ENCODE data around the gene COL23A1. TPM values are rescaled to one million over a fixed set of nuclear protein-coding genes. Genes with fewer than 3 reads are reported as not detected.

The COL23A1 gene
- total and polyA plus RNA-seq, 2 donors (not counting 1 experiment from before 2014, with no cell fraction given), result 0.20 TPM; not detected in 1

DNA sequence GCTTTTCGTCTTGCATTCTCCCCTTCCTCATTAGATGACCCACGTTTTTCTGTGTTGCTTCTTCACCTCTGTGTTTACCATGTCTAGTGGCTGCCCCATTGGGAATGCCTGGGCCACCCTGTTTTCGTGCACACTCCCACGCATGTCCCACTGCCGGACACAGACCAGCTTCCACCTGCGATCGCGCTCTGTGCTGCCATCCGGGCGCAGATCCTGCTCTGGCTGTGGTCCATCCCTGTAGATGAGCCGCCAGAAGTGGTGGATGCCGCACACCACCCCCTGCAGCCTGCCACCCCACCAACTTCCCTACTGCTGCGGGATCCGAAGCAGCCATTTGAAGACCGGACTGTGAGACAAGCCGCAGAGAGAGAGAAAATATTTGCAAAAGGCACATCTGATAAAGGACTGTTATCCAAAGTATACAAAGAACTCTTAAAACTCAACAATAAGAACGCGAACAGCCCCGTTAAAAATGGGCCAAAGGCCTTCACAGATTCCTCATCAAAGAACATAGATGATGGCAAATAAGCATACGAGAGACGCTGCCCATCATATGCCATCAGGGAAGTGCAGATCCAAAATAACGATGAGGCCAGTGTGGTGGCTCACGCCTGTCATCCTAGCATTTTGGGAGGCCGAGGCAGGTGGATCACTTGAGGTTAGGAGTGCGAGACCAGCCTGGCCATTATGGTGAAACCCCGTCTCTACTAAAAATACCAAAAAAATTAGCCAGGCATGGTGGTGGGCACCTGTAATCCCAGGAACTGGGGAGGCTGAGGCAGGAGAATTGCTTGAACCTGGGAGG lies 163.7 kb downstream of the COL23A1 start:
- H3K4me3 Mint-ChIP-seq, result no peak overlapping the region

DNA sequence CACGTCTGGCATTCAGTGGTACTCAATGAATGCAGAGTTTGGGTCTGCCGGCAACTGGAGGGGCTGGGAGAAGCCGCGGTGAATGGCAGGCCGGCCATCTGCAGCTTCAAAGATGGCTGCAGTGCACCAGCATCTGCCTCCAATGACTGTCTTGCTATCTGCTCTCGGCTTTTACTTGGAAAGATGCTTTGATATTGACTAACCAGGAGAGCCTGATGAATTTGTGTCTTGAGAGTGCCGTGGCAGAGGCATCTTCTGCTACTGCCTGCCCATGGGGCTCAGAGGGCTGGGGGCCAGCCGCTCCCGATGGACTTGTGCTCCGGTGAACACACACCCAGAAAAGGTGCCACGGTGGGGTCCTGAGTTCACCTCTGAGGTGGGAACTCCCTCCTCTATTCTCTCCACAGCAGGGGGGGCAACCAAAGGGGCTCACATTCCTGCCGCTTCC lies 164.5 kb downstream of the COL23A1 start:
- no peaks in the 10 kb centered on the region for H4K20me1 ChIP-seq (ENCODE audit: control insufficient read depth, insufficient read depth, low read length, poor library complexity, severe bottlenecking)
- Mint-ChIP-seq H3K4me3 (no peak overlapping the region), H3K9me3 (ENCODE audit: insufficient read depth) (no peaks in the 10 kb centered on the region), H3K4me1 (no peaks in the 10 kb centered on the region), H3K27me3 (peaks cover 8% of the 10 kb centered on the region), H3K27ac (no peak overlapping the region)
- TF ChIP-seq, protein P1, sequence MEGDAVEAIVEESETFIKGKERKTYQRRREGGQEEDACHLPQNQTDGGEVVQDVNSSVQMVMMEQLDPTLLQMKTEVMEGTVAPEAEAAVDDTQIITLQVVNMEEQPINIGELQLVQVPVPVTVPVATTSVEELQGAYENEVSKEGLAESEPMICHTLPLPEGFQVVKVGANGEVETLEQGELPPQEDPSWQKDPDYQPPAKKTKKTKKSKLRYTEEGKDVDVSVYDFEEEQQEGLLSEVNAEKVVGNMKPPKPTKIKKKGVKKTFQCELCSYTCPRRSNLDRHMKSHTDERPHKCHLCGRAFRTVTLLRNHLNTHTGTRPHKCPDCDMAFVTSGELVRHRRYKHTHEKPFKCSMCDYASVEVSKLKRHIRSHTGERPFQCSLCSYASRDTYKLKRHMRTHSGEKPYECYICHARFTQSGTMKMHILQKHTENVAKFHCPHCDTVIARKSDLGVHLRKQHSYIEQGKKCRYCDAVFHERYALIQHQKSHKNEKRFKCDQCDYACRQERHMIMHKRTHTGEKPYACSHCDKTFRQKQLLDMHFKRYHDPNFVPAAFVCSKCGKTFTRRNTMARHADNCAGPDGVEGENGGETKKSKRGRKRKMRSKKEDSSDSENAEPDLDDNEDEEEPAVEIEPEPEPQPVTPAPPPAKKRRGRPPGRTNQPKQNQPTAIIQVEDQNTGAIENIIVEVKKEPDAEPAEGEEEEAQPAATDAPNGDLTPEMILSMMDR (IDR thresholded peaks at IDR 0.05), result no peak
- no peak for TF ChIP-seq EZH2 (IDR thresholded peaks at IDR 0.05; ENCODE audit: borderline replicate concordance, insufficient read depth, low read depth, low read length, poor library complexity, severe bottlenecking)
- no peak for ATAC-seq (ENCODE audit: low read depth)
- H3K9me3 ChIP-seq (ENCODE audit: control extremely low read depth in 1 of 3, control insufficient read depth in 2 of 3, insufficient read depth in 1 of 3, low read length in 2 of 3), result no peaks in the 10 kb centered on the region
- H3K36me3 ChIP-seq (replicated peaks in 1 of 2; ENCODE audit: control extremely low read depth in 1 of 2, control insufficient read depth in 1 of 2, extremely low read depth in 1 of 2, insufficient read depth in 2 of 2, low read length in 1 of 2), result no peaks in the 10 kb centered on the region
- H3K4me3 ChIP-seq (ENCODE audit: control extremely low read depth in 1 of 5, extremely low read depth in 1 of 5, insufficient read depth in 1 of 5, low read depth in 2 of 5, low read length in 4 of 5), result no peak overlapping the region
- ChIA-PET CTCF (no interaction called here), POLR2A (no interaction called here)
- intact Hi-C loops (cut with micrococcal nuclease), result no loop called here
- no peak for DNase-seq
- no peak overlapping the region for H3K4me2 ChIP-seq (replicated peaks; ENCODE audit: low read depth, low read length, poor library complexity, severe bottlenecking)
- H3K27me3 ChIP-seq (replicated peaks in 1 of 4; ENCODE audit: control extremely low read depth in 1 of 4, control insufficient read depth in 3 of 4, insufficient read depth in 4 of 4, low read length in 3 of 4), result no peaks in the 10 kb centered on the region
- no peaks in the 10 kb centered on the region for H3K79me2 ChIP-seq (ENCODE audit: control insufficient read depth, insufficient read depth, low read length)
- H3K27ac ChIP-seq (ENCODE audit: low read length in 2 of 2), result no peak overlapping the region
- H3K4me1 ChIP-seq (ENCODE audit: control insufficient read depth in 2 of 2, insufficient read depth in 2 of 2, low read length in 2 of 2), result no peaks in the 10 kb centered on the region
- no peak overlapping the region for H2AFZ ChIP-seq (ENCODE audit: insufficient read depth, low read depth, low read length, poor library complexity, severe bottlenecking)
- no peak overlapping the region for H3K9ac ChIP-seq (ENCODE audit: low read length)
- WGBS (ENCODE audit: insufficient coverage), result 93% methylated on average over 11 of the region's 12 CpGs

More for the DNA sequence above, 163.7 kb downstream of the COL23A1 start:
- Histone ChIP-seq H2AFZ (ENCODE audit: insufficient read depth, low read depth, low read length, poor library complexity, severe bottlenecking) (no peak overlapping the region), H3K79me2 (ENCODE audit: control insufficient read depth, insufficient read depth, low read length) (no peaks in the 10 kb centered on the region), H3K27me3 (replicated peaks in 1 of 4; ENCODE audit: control extremely low read depth in 1 of 4, control insufficient read depth in 3 of 4, insufficient read depth in 4 of 4, low read length in 3 of 4) (no peaks in the 10 kb centered on the region), H3K27ac (ENCODE audit: low read length in 2 of 2) (no peak overlapping the region), H3K4me2 (replicated peaks; ENCODE audit: low read depth, low read length, poor library complexity, severe bottlenecking) (no peak overlapping the region), H3K4me1 (ENCODE audit: control insufficient read depth in 2 of 2, insufficient read depth in 2 of 2, low read length in 2 of 2) (no peaks in the 10 kb centered on the region), H3K4me3 (ENCODE audit: control extremely low read depth in 1 of 5, extremely low read depth in 1 of 5, insufficient read depth in 1 of 5, low read depth in 2 of 5, low read length in 4 of 5) (no peak overlapping the region), H3K9me3 (ENCODE audit: control extremely low read depth in 1 of 3, control insufficient read depth in 2 of 3, insufficient read depth in 1 of 3, low read length in 2 of 3) (no peaks in the 10 kb centered on the region), H3K36me3 (replicated peaks in 1 of 2; ENCODE audit: control extremely low read depth in 1 of 2, control insufficient read depth in 1 of 2, extremely low read depth in 1 of 2, insufficient read depth in 2 of 2, low read length in 1 of 2) (no peaks in the 10 kb centered on the region), H4K20me1 (ENCODE audit: control insufficient read depth, insufficient read depth, low read length, poor library complexity, severe bottlenecking) (no peaks in the 10 kb centered on the region), H3K9ac (ENCODE audit: low read length) (no peak overlapping the region)
- WGBS (ENCODE audit: insufficient coverage), result 91% methylated on average over 23 of the region's 26 CpGs
- Mint-ChIP-seq H3K9me3 (ENCODE audit: insufficient read depth) (no peaks in the 10 kb centered on the region), H3K27me3 (peaks cover 10% of the 10 kb centered on the region), H3K4me1 (no peaks in the 10 kb centered on the region), H3K27ac (no peak overlapping the region)
- no peak for ATAC-seq (ENCODE audit: low read depth)
- intact Hi-C loops (cut with micrococcal nuclease), result no loop called here
- no peak for DNase-seq
- POLR2A ChIA-PET, result no interaction called here
- TF ChIP-seq, protein P1 (IDR thresholded peaks at IDR 0.05), result no peak
- TF ChIP-seq EZH2 (IDR thresholded peaks at IDR 0.05; ENCODE audit: borderline replicate concordance, insufficient read depth, low read depth, low read length, poor library complexity, severe bottlenecking), result no peak
- CTCF ChIA-PET, result no interaction called here

Data from B cell (primary cell).